ENCODE data around the gene DNAJB6. TPM values are rescaled to one million over a fixed set of nuclear protein-coding genes. Genes with fewer than 3 reads are reported as not detected.

The DNAJB6 gene
- total RNA-seq, 1 donor = 86.6 TPM

DNA sequence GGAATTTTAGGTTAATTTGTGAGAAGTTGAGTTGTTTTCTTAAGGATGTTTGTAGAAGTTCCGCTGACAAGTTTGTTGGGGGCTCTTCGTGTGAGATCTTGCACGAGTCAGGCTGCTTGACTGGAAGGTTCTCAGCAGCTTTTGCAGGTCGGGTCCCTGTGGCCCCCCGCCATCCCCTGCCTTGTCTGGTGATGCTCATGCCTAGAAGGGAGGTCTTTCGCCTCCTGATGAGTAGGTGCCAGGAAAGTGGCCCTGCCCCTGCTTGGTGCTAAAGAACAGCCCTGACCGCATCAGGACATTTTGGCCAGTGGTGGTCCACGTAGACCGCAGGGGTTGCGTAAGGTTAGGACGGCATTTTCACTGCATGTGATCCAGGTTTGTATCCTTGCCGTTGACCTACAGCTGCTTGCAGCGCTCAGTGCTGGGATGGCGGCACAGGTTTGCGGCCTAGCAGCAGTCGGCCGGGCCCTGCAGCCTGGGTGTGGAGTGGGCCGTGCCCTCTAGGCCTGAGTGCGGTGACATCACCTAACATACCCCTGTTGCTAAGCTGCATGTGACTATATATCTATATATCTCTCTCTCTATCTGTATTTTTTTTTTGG lies 62.4 kb downstream of the DNAJB6 start:
- TF ChIP-seq, protein P1, sequence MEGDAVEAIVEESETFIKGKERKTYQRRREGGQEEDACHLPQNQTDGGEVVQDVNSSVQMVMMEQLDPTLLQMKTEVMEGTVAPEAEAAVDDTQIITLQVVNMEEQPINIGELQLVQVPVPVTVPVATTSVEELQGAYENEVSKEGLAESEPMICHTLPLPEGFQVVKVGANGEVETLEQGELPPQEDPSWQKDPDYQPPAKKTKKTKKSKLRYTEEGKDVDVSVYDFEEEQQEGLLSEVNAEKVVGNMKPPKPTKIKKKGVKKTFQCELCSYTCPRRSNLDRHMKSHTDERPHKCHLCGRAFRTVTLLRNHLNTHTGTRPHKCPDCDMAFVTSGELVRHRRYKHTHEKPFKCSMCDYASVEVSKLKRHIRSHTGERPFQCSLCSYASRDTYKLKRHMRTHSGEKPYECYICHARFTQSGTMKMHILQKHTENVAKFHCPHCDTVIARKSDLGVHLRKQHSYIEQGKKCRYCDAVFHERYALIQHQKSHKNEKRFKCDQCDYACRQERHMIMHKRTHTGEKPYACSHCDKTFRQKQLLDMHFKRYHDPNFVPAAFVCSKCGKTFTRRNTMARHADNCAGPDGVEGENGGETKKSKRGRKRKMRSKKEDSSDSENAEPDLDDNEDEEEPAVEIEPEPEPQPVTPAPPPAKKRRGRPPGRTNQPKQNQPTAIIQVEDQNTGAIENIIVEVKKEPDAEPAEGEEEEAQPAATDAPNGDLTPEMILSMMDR (IDR thresholded peaks at IDR 0.05; ENCODE audit: insufficient read depth, low read length) = no peak
- no peak overlapping the region for H3K4me3 ChIP-seq (ENCODE audit: low read depth, low read length)
- no peak for DNase-seq (ENCODE audit: low read depth)

DNA sequence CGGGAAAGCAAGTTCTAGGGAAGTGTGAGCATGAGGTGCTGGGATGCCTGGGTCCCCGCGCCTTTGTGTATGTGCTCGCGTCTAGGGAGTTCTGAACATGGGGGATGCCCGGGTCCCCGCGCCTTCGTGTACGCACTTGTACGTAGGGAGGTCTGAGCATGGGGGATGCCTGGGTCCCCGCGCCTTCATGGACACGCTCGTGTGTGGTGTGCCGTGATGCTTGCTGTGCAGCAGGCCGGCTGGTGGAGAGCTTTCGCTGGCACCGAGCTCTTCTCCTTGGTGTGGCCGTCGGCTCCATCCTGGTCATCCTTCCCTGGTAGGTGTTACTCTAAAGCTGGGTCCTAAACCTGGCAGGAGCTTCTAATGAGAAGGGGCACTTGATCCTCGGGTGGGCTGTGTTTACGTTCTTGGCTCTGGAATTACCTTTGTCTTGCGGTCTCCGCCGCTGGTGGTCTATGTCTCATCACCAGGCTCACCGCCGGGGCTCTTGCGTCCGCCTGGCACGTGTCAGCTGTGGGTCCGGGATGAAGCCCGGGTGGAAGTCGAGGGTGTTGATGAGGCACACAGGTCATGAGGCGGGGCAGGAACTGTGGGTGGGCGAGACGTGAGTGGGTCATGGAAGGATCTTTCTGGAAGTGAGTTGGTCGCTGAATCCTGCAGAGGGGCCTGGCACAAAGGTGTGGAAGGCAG lies 63.5 kb downstream of the DNAJB6 start:
- DNase-seq (ENCODE audit: low read depth) = no peak
- TF ChIP-seq, protein P1 (IDR thresholded peaks at IDR 0.05; ENCODE audit: insufficient read depth, low read length) = no peak
- H3K4me3 ChIP-seq (ENCODE audit: low read depth, low read length) = no peak overlapping the region

DNA sequence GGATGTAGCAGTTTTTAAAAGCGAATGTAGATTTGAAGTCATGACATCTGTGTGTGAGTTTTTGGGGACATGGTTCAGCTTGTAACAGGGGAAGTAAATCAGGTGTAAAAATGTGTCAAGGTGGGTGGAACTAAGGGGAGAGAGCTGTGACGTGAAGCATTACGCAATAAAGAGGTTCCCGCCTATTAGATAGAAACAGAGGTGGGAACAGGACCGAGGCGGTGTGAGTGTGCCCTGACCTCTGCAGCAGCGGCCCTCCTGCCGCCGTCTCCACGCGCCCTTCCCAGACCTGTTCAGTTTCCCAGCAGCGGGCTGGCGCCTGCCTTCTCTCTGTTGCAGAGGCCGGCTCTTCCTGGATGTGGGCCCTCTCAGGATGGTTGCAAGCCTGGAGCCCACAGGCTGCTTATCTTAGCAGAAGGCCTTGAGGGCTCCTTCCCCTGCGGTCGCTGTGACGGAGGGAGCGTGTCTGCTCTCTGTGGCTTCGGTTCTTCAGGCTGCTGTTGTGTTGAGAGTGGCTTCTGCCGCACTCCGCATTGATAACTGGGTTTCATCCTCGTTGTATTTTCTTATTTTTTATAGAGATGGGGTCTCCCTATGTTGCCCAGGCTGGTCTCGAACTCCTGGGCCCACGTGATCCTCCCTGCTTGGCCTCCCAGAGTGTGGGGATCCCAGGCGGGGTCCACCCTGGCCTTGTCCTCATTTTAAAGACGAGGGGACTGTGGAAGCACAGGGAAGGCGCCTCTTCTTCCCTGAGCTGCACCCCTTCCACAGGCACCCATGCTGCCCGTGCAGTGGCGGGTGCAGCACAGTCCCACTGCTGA lies 65.0 kb downstream of the DNAJB6 start:
- H3K4me3 ChIP-seq (ENCODE audit: low read depth, low read length) = no peak overlapping the region
- no peak for DNase-seq (ENCODE audit: low read depth)
- TF ChIP-seq, protein P1 (IDR thresholded peaks at IDR 0.05; ENCODE audit: insufficient read depth, low read length) = no peak

DNA sequence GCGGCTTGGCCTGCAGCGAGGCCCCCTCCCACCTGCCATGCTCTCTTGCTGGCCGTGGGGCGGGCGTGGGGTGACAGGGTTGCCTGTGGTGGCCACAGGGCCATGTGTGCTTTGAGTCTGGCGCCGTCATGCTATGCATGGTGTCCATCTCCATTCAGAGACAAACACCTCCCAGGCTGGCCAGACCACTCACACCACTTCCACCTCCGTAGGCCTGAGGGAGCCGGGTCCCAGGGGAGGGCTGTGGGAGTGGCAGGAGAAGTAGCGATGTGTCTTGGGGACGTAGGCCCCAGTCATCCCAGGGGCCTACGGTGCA lies 65.5 kb downstream of the DNAJB6 start:
- H3K4me3 ChIP-seq (ENCODE audit: low read depth, low read length) = no peak overlapping the region
- TF ChIP-seq, protein P1 (IDR thresholded peaks at IDR 0.05; ENCODE audit: insufficient read depth, low read length) = no peak
- no peak for DNase-seq (ENCODE audit: low read depth)

DNA sequence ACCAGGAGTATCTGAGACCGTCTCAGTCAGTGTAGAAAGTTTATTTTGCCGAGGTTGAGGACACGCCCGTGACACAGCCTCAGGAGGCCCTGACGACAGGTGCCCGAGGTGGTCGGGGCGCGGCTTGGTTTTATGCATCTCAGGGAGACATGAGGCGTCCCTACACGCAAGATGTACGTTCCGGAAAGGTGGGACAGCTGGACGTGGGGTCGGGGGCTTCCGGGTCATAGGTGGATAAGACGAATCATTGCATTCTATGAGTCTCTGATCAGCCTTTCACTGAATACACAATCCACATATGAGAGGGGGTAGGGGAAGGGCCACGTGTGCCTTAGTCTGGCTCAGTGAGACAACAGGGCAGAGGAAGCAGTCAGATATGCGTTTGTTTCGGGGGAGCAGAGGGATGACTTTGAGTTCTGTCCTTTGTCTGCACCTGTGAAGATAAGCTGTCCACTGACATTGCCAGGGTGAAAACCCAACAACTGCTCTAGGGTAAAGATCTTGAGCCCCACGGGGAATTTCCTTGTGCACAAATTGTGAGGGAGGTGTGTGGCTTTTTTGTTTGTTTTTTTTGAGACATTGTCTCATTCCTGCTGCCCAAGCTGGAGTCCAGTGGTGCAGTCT lies 66.2 kb downstream of the DNAJB6 start:
- H3K4me3 ChIP-seq (ENCODE audit: low read depth, low read length) = no peak overlapping the region
- TF ChIP-seq, protein P1 (IDR thresholded peaks at IDR 0.05; ENCODE audit: insufficient read depth, low read length) = no peak
- DNase-seq (ENCODE audit: low read depth) = no peak

DNA sequence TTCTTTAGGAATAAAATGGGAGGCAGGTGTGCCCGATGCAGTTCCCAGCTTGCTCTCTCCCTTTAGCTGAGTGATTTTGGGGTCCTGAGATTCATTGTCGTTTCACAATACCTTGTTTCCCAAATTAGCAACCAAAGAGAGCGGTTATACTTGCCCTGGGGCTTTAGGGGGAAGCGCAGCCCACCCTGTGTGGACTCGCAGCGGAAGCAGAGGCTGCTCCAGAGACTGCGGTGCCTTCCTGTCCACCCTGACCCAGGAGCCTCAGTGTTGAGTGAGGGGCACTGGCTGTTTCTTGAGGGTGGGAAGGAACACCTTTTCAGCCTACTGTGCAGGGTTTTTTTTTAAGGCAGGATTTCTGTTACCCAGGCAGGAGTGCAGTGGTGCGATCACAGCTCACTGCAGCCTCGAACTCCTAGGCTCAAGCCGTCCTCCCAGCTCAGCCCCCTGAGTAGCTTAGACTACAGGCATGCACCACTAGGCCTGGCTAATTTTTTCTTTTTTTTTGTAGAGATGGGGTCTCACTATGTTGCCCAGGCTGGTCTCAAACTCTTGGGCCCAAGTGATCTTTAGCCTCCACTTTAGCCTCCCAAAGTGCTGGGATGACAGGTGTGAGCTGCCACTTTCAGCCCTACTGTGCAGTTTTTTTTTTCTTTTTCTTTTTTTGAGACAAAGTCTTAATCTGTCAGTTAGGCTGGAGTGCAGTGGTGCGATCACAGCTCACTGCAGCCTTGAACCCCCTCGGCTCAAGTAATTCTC lies 67.0 kb downstream of the DNAJB6 start:
- no peak overlapping the region for H3K4me3 ChIP-seq (ENCODE audit: low read depth, low read length)
- TF ChIP-seq, protein P1 (IDR thresholded peaks at IDR 0.05; ENCODE audit: insufficient read depth, low read length) = no peak
- no peak for DNase-seq (ENCODE audit: low read depth)
